BJ (cell line): Measurements from ENCODE around the gene CATSPERD. TPM values are rescaled to one million over a fixed set of nuclear protein-coding genes. Genes with fewer than 3 reads are reported as not detected.

Experiments
- CTCF ChIA-PET: fragments of 350-600 bp; formaldehyde crosslinking; extraction: SDS; loops from one replicate; lab custom pipeline; 2021; ENCODE audit warnings: antibody characterized with exemption, inconsistent platforms; lab: Yijun Ruan, JAX
- POLR2A ChIA-PET: fragments of 300-600 bp; sonication (Branson Sonifier 250); formaldehyde crosslinking; extraction: SDS; loops from one replicate; lab custom pipeline; 2021; ENCODE audit warnings: antibody characterized with exemption; lab: Charles Lee
- DNase-seq: peaks from one replicate; pipeline ENCODE4 v3.0.0-alpha.2; 2011; ENCODE audit warnings: low read depth
- H3K27me3 ChIP-seq: 2 replicates; pipeline ENCODE4 v1.6.0; 2011; ENCODE audit warnings: low read length; ENCODE audit not compliant: control insufficient read depth, insufficient read depth
- H3K36me3 ChIP-seq: 2 replicates; pipeline ENCODE4 v1.5.1; 2011; ENCODE audit warnings: low read length; ENCODE audit not compliant: control insufficient read depth, insufficient read depth
- H3K4me3 ChIP-seq: 2 replicates; pipeline ENCODE4 v1.5.1; 2011; ENCODE audit warnings: low read depth, mild to moderate bottlenecking, control low read depth, low read length
- polyA plus RNA-seq: library from polyadenylated mRNA; depleted of rRNA; stranded (reverse); fragments of >200 nt; gene quantifications from 2 replicates; pipeline ENCODE4 v1.2.3, GENCODE V29; 2011
- TF ChIP-seq, protein P1 (sequence below): IDR thresholded peaks from 2 replicates; pipeline ENCODE4 v1.5.1; 2011; ENCODE audit warnings: low read depth, mild to moderate bottlenecking, control low read depth, inconsistent platforms, low read length, moderate library complexity; ENCODE audit not compliant: insufficient read depth

Gene CATSPERD
- polyA plus RNA-seq, 1 experiment = not detected

DNA sequence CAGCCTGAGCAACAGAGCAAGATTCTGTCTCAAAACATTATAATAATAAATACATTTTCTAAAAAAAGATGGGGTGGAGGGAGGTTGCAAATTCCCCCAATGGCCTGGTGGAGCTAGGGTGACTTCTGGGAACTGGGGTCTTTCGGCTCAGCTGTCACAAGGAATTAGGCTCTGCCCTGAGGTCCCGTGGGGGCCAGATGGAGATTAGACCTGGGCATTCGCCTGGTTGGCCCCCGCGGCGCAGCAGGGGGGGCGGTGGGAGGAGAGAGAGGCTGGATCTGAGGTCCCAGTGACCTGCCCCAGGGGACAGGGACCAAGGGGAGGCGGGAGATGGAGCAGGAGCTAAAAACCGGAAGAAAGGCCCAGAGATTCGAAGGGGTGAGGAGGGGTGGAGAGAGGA lies 104.3 kb downstream of the CATSPERD start:
- ChIA-PET CTCF (interaction anchor here (4.7 kb wide), 1 partner anchor 21 kb away, joined by 21 read pairs; no protein-coding TSS in a partner anchor), POLR2A (no interaction called here)
- TF ChIP-seq, protein P1, sequence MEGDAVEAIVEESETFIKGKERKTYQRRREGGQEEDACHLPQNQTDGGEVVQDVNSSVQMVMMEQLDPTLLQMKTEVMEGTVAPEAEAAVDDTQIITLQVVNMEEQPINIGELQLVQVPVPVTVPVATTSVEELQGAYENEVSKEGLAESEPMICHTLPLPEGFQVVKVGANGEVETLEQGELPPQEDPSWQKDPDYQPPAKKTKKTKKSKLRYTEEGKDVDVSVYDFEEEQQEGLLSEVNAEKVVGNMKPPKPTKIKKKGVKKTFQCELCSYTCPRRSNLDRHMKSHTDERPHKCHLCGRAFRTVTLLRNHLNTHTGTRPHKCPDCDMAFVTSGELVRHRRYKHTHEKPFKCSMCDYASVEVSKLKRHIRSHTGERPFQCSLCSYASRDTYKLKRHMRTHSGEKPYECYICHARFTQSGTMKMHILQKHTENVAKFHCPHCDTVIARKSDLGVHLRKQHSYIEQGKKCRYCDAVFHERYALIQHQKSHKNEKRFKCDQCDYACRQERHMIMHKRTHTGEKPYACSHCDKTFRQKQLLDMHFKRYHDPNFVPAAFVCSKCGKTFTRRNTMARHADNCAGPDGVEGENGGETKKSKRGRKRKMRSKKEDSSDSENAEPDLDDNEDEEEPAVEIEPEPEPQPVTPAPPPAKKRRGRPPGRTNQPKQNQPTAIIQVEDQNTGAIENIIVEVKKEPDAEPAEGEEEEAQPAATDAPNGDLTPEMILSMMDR = no peak
- peaks cover 3% of the 10 kb centered on the region; the same call in 1 of the 2 replicates for H3K27me3 ChIP-seq
- H3K4me3 ChIP-seq = no peak overlapping the region
- DNase-seq = no peak
- no peaks in the 10 kb centered on the region for H3K36me3 ChIP-seq

DNA sequence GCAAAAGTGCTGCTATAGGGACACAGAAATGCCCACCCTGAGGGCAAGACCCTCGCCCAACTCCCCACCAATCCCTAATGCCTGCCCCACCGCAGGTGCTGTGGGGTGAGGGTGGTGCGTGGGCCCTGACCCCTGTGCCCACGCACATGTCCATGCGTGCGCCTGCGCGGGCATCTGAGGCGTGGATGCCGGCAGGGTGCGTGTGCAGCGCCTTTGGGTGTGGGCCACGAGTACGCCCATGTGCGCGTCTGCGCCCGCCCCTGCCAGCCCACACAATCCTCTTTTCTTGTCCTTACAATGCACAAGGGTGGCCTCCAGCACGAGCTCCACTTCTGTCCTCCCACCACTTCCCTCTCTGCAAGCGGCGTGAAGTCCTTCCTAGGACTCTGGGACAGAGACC lies 104.7 kb downstream of the CATSPERD start:
- H3K27me3 ChIP-seq = peaks cover 6% of the 10 kb centered on the region; the same call in 1 of the 2 replicates
- TF ChIP-seq, protein P1 = no peak
- no peak overlapping the region for H3K4me3 ChIP-seq
- DNase-seq = no peak
- CTCF ChIA-PET = no interaction called here
- no peaks in the 10 kb centered on the region for H3K36me3 ChIP-seq
- POLR2A ChIA-PET = no interaction called here

DNA sequence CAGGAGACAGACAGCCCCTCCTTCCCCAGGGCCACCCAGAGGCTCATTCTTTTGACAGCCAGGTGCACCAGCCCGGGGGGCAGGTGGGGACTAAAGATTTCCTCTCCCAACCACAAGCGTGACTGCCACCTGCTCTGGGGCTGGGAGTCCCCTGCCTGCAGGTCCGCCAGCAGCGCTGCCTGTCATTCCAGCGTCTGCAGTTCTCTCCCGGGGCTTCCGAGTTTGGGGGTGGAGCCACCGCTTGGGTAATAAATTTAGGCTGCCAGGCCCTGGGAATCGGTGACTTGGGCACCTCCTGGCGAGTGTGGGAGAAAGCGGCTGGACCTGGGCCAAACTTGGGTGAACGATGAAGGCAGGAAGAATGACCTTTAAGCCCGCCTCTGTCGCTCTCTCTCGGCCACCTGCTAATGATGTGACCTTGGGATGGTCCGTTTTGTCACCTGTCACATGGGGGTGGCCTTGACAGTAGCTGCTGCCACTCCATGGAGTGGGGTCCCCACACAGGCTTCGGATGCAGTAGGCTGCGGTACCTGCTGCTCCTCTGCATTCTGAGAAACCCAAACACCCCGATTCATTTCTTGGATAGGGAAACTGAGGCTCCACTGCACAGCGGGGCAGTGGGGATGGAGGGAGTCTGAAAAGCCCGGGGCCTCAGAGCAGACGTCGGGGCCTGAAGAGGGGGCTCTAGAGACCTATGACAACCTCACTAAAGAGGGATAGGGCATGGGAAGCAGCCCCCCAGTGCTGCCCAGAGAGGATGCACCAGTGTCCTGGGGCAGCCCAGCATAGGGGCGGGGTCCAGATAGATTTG lies 106.3 kb downstream of the CATSPERD start:
- no peak for DNase-seq
- Histone ChIP-seq H3K27me3 (peaks cover 6% of the 10 kb centered on the region; the same call in 1 of the 2 replicates), H3K4me3 (no peak overlapping the region; the same call in 1 of the 2 replicates), H3K36me3 (no peaks in the 10 kb centered on the region)
- POLR2A ChIA-PET = no interaction called here
- TF ChIP-seq, protein P1 = peak; percentile 20; the same call in 1 of the 2 replicates
- CTCF ChIA-PET = interaction anchor here (1.3 to 2.7 kb wide), 2 partner anchors 22 to 34 kb away, joined by 3 to 18 read pairs; partner anchors contain the start of gene NRTN

DNA sequence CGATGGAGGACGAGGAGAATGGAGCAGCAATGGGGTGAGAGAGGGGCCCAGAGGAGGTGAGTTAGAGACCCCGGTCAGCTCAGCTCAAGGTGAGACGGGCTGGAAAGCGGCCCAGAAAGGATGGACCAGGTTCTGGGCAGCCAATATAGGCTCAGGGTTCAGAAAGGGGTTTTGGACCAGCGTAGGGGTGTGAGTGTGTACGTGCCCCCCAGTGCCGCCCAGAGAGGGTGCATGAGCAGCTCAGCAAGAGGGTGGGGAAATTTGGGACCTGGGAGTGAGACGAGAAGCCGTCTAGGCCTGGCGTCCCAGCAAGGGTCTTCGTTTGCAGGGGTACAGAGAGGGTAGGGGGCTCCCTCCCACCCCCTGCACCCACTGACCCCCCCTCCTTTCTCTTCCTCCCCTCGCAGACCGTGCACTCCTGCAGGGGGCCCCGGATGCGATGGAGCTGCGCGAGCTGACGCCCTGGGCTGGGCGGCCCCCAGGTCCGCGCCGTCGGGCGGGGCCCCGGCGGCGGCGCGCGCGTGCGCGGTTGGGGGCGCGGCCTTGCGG lies 107.0 kb downstream of the CATSPERD start:
- peak overlapping the region; percentile 70 for H3K4me3 ChIP-seq
- no peaks in the 10 kb centered on the region for H3K36me3 ChIP-seq
- DNase-seq = no peak
- TF ChIP-seq, protein P1 = no peak
- peaks cover 6% of the 10 kb centered on the region; the same call in 1 of the 2 replicates for H3K27me3 ChIP-seq
- ChIA-PET CTCF (interaction anchor here (1.2 to 2.7 kb wide), 3 partner anchors 23 to 76 kb away, joined by 3 to 18 read pairs (median 5); partner anchors contain the start of genes NDUFA11 and NRTN), POLR2A (interaction anchor here (0.5 to 1.0 kb wide), 3 partner anchors 20 to 77 kb away, joined by 3 read pairs; partner anchors contain the start of gene NDUFA11)
